K562 (cell line): ENCODE measurements around the gene PHC3.
"Not testable (repeated sequence)": the region's sequence is repeated elsewhere in the genome, so short reads cannot be mapped to it uniquely, and the experiment has no call there.

Experiments
- CHAMP1 ChIP-seq: fragments of 450-650 bp; IDR thresholded peaks from 2 replicates; pipeline ENCODE4 v1.6.1; 2016; ENCODE audit warnings: mild to moderate bottlenecking
- CTCF ChIP-seq, 3 experiments: IDR thresholded peaks in 2 of 3; conservative IDR thresholded peaks in 1 of 3; 2 replicates each; pipeline ENCODE4 v1.5.1; 2011 to 2012; ENCODE audit warnings: low read length in 3 of 3, mild to moderate bottlenecking in 3 of 3, control low read depth in 2 of 3, improper control_type of control experiment in 1 of 3, inconsistent platforms in 1 of 3, low read depth in 1 of 3, mixed read lengths in 1 of 3, moderate library complexity in 1 of 3; ENCODE audit not compliant: insufficient read depth in 2 of 3
- REST ChIP-seq, 2 experiments: fragments of 450-650 bp; formaldehyde crosslinking in 1 of 2; IDR thresholded peaks; 2 replicates each; pipeline versions ENCODE4 v1.4.0 to v1.6.1; 2014 to 2020; ENCODE audit warnings: mild to moderate bottlenecking in 2 of 2, borderline replicate concordance in 1 of 2, low read depth in 1 of 2
- STAT5A ChIP-seq: IDR thresholded peaks from 2 replicates; pipeline ENCODE4 v1.6.1; 2012; ENCODE audit warnings: low read length, inconsistent platforms, borderline replicate concordance
- TAF1 ChIP-seq: IDR thresholded peaks from 2 replicates; pipeline ENCODE4 v1.6.1; 2011; ENCODE audit warnings: mild to moderate bottlenecking, low read length, moderate library complexity; ENCODE audit not compliant: insufficient read depth, control insufficient read depth, severe bottlenecking; ENCODE audit errors: extremely low read depth
- ZNF780A ChIP-seq: fragments of 250-450 bp; sonication (Bioruptor Pico); IDR thresholded peaks from 2 replicates; pipeline ENCODE4 v1.5.0; 2021; ENCODE audit warnings: mild to moderate bottlenecking

- not testable (repeated sequence) for TF ChIP-seq REST (IDR thresholded peaks at IDR 0.05; ENCODE audit: borderline replicate concordance); REST (CRISPR knock-in tag; IDR thresholded peaks at IDR 0.05; ENCODE audit: low read depth); CTCF (IDR thresholded peaks at IDR 0.05 in 2 of 3, conservative IDR thresholded peaks at IDR 0.05 in 1 of 3; ENCODE audit: insufficient read depth in 2 of 3, low read depth in 1 of 3, low read length in 3 of 3); STAT5A; TAF1; CHAMP1; ZNF780A (CRISPR knock-in tag)
Measured at GRCh38 chr3:170114165-170114564, 67.4 kb downstream of the PHC3 start.
